ENCODE data around the gene EXTL1.

DNA sequence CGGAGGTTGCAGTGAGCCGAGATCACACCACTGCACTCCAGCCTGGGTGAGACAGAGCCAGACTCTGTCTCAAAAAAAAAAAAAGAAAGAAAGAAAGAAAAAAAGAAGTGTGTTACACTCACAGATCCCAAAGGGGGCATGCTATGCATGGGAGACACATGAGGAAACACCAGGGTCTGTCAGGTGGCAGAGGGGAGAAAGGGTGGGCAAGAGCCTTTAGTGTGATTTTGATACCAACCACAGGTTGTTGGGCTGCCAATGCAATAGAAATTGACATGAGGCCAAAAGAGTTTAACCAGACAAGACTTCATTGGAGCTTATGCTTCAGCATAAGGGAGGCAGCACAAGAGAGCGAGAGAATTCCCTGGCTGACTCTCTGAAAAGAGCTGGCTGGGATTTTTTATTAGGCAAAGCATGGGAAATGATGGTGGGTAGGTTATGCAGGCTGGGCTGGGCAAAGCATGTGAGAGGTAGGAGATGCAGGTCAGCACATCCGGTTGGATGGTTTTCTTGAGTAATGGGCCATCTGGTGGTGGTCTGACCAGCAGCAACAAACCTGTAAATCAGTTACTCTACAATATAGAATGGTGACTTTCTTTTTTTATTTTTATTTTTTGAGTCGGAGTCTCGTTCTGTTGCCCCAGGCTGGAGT is 11.7 kb upstream of the EXTL1 start:
- TF ChIP-seq, protein P1, sequence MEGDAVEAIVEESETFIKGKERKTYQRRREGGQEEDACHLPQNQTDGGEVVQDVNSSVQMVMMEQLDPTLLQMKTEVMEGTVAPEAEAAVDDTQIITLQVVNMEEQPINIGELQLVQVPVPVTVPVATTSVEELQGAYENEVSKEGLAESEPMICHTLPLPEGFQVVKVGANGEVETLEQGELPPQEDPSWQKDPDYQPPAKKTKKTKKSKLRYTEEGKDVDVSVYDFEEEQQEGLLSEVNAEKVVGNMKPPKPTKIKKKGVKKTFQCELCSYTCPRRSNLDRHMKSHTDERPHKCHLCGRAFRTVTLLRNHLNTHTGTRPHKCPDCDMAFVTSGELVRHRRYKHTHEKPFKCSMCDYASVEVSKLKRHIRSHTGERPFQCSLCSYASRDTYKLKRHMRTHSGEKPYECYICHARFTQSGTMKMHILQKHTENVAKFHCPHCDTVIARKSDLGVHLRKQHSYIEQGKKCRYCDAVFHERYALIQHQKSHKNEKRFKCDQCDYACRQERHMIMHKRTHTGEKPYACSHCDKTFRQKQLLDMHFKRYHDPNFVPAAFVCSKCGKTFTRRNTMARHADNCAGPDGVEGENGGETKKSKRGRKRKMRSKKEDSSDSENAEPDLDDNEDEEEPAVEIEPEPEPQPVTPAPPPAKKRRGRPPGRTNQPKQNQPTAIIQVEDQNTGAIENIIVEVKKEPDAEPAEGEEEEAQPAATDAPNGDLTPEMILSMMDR (IDR thresholded peaks at IDR 0.05), result peak; percentile 52
- no peak for TF ChIP-seq EZH2 (IDR thresholded peaks at IDR 0.05)
